ENCODE results near the gene NQO1.

DNA sequence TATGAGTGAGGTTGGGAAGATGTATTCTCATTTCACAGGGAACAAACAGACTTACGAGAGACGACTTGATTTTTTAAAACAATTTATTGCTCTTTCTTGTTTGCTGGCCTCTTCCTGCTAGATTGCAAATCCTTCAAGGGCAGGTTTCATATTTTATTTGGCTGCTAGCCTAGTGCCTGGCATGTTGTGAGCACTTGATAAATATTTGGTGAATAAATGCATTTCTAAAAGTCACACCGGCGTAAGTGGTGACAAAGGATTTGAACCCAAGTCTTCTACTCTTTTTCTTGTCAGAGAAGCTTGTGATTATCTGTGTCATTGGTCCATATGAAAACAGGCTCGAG is 37.2 kb upstream of the NQO1 start:
- no peak for TF ChIP-seq EZH2 (IDR thresholded peaks at IDR 0.05; ENCODE audit: insufficient read depth, low read length)
- TF ChIP-seq, protein P1, sequence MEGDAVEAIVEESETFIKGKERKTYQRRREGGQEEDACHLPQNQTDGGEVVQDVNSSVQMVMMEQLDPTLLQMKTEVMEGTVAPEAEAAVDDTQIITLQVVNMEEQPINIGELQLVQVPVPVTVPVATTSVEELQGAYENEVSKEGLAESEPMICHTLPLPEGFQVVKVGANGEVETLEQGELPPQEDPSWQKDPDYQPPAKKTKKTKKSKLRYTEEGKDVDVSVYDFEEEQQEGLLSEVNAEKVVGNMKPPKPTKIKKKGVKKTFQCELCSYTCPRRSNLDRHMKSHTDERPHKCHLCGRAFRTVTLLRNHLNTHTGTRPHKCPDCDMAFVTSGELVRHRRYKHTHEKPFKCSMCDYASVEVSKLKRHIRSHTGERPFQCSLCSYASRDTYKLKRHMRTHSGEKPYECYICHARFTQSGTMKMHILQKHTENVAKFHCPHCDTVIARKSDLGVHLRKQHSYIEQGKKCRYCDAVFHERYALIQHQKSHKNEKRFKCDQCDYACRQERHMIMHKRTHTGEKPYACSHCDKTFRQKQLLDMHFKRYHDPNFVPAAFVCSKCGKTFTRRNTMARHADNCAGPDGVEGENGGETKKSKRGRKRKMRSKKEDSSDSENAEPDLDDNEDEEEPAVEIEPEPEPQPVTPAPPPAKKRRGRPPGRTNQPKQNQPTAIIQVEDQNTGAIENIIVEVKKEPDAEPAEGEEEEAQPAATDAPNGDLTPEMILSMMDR (IDR thresholded peaks at IDR 0.05; ENCODE audit: insufficient read depth, low read depth, low read length), result no peak

All from astrocyte (in vitro differentiated cells and primary cell).